ENCODE results near the gene LRRC18.
A peak's percentile ranks its signal among the peaks of the same experiment; 100 is the strongest.

Gene LRRC18

GRCh38 chr10:48957361-48958151 is 17.9 kb upstream of the LRRC18 start:
- H3K9me3 Mint-ChIP-seq, result no peaks in the 10 kb centered on the region
- H3K4me3 Mint-ChIP-seq, result no peak overlapping the region
- no peaks in the 10 kb centered on the region for H3K36me3 Mint-ChIP-seq
- DNase-seq (ENCODE audit: low spot score in 2 of 2) (no peak), ATAC-seq (no peak)
- no peaks in the 10 kb centered on the region for H3K4me1 Mint-ChIP-seq
- H3K27ac Mint-ChIP-seq, result no peak overlapping the region

GRCh38 chr10:48951707-48952106 is 12.1 kb upstream of the LRRC18 start:
- DNase-seq (ENCODE audit: low spot score in 2 of 2) (no peak), ATAC-seq (no peak)
- Mint-ChIP-seq H3K4me3 (no peak overlapping the region), H3K36me3 (no peaks in the 10 kb centered on the region), H3K27ac (no peak overlapping the region), H3K4me1 (no peaks in the 10 kb centered on the region), H3K9me3 (no peaks in the 10 kb centered on the region)

GRCh38 chr10:48948470-48949037 is 8.9 kb upstream of the LRRC18 start:
- no peaks in the 10 kb centered on the region for H3K36me3 Mint-ChIP-seq
- H3K4me3 Mint-ChIP-seq, result no peak overlapping the region
- ATAC-seq (no peak), DNase-seq (ENCODE audit: low spot score in 2 of 2) (no peak)
- H3K9me3 Mint-ChIP-seq, result no peaks in the 10 kb centered on the region
- H3K4me1 Mint-ChIP-seq, result no peaks in the 10 kb centered on the region
- no peak overlapping the region for H3K27ac Mint-ChIP-seq

- H3K36me3 Mint-ChIP-seq, result no peaks in the 10 kb centered on the region
- DNase-seq (ENCODE audit: low spot score in 2 of 2) (no peak), ATAC-seq (no peak)
- H3K9me3 Mint-ChIP-seq, result no peaks in the 10 kb centered on the region
- no peak overlapping the region for H3K27ac Mint-ChIP-seq
- no peaks in the 10 kb centered on the region for H3K4me1 Mint-ChIP-seq
- H3K4me3 Mint-ChIP-seq, result no peak overlapping the region
Measured at GRCh38 chr10:48947690-48948469, 8.2 kb upstream of the LRRC18 start.

GRCh38 chr10:48946891-48947500 is 7.4 kb upstream of the LRRC18 start:
- H3K9me3 Mint-ChIP-seq, result no peaks in the 10 kb centered on the region
- ATAC-seq, result no peak
- H3K4me3 Mint-ChIP-seq, result no peak overlapping the region
- H3K27ac Mint-ChIP-seq, result no peak overlapping the region
- no peaks in the 10 kb centered on the region for H3K4me1 Mint-ChIP-seq
- DNase-seq (ENCODE audit: low spot score in 2 of 2), result no peak
- H3K36me3 Mint-ChIP-seq, result no peaks in the 10 kb centered on the region

- no peaks in the 10 kb centered on the region for H3K36me3 Mint-ChIP-seq
- no peaks in the 10 kb centered on the region for H3K9me3 Mint-ChIP-seq
Measured at GRCh38 chr10:48946332-48946731, 6.7 kb upstream of the LRRC18 start.

GRCh38 chr10:48945441-48946130 is 5.9 kb upstream of the LRRC18 start:
- Mint-ChIP-seq H3K27ac (peak overlapping the region; percentile 34), H3K4me1 (no peaks in the 10 kb centered on the region), H3K4me3 (no peak overlapping the region), H3K9me3 (no peaks in the 10 kb centered on the region), H3K36me3 (no peaks in the 10 kb centered on the region)
- ATAC-seq (no peak), DNase-seq (ENCODE audit: low spot score in 2 of 2) (no peak)

More at GRCh38 chr10:48946332-48946731, 6.7 kb upstream of the LRRC18 start:
- H3K4me3 Mint-ChIP-seq, result no peak overlapping the region
- H3K27ac Mint-ChIP-seq, result no peak overlapping the region
- no peaks in the 10 kb centered on the region for H3K4me1 Mint-ChIP-seq
- DNase-seq (ENCODE audit: low spot score in 2 of 2) (no peak), ATAC-seq (no peak)

- H3K36me3 Mint-ChIP-seq, result no peaks in the 10 kb centered on the region
- H3K4me1 Mint-ChIP-seq, result no peaks in the 10 kb centered on the region
- no peaks in the 10 kb centered on the region for H3K9me3 Mint-ChIP-seq
- DNase-seq (ENCODE audit: low spot score in 2 of 2) (no peak), ATAC-seq (no peak)
- no peak overlapping the region for H3K27ac Mint-ChIP-seq
- H3K4me3 Mint-ChIP-seq, result no peak overlapping the region
Measured at GRCh38 chr10:48944171-48944570, 4.5 kb upstream of the LRRC18 start.

GRCh38 chr10:48943096-48943495 is 3.5 kb upstream of the LRRC18 start:
- Mint-ChIP-seq H3K27ac (no peak overlapping the region), H3K9me3 (no peaks in the 10 kb centered on the region), H3K36me3 (no peaks in the 10 kb centered on the region), H3K4me1 (no peaks in the 10 kb centered on the region), H3K4me3 (no peak overlapping the region)
- ATAC-seq (no peak), DNase-seq (ENCODE audit: low spot score in 2 of 2) (no peak)

GRCh38 chr10:48941427-48942075 is 1.9 kb upstream of the LRRC18 start:
- Mint-ChIP-seq H3K9me3 (no peaks in the 10 kb centered on the region), H3K4me3 (no peak overlapping the region), H3K4me1 (no peaks in the 10 kb centered on the region), H3K27ac (no peak overlapping the region), H3K36me3 (no peaks in the 10 kb centered on the region)
- DNase-seq (ENCODE audit: low spot score in 2 of 2), result no peak
- no peak for ATAC-seq

- H3K4me1 Mint-ChIP-seq, result no peaks in the 10 kb centered on the region
- H3K27ac Mint-ChIP-seq, result no peak overlapping the region
- ATAC-seq (no peak), DNase-seq (ENCODE audit: low spot score in 2 of 2) (no peak)
- H3K4me3 Mint-ChIP-seq, result no peak overlapping the region
- H3K36me3 Mint-ChIP-seq, result no peaks in the 10 kb centered on the region
- H3K9me3 Mint-ChIP-seq, result no peaks in the 10 kb centered on the region
Measured at GRCh38 chr10:48940958-48941357, 1.3 kb upstream of the LRRC18 start.

- H3K4me3 Mint-ChIP-seq, result no peak overlapping the region
- H3K9me3 Mint-ChIP-seq, result no peaks in the 10 kb centered on the region
- H3K4me1 Mint-ChIP-seq, result no peaks in the 10 kb centered on the region
- DNase-seq (ENCODE audit: low spot score in 2 of 2), result no peak
- H3K36me3 Mint-ChIP-seq, result no peaks in the 10 kb centered on the region
- ATAC-seq, result no peak
- H3K27ac Mint-ChIP-seq, result no peak overlapping the region
Measured at GRCh38 chr10:48940372-48940771, 732 bp upstream of the LRRC18 start.

- H3K4me1 Mint-ChIP-seq, result no peaks in the 10 kb centered on the region
- no peaks in the 10 kb centered on the region for H3K36me3 Mint-ChIP-seq
- H3K27ac Mint-ChIP-seq, result no peak overlapping the region
- H3K4me3 Mint-ChIP-seq, result no peak overlapping the region
- ATAC-seq (peak; percentile 23), DNase-seq (ENCODE audit: low spot score in 2 of 2) (no peak)
- no peaks in the 10 kb centered on the region for H3K9me3 Mint-ChIP-seq
Measured at GRCh38 chr10:48938990-48939536, 577 bp downstream of the LRRC18 start.

- no peak overlapping the region for H3K4me3 Mint-ChIP-seq
- no peak overlapping the region for H3K27ac Mint-ChIP-seq
- ATAC-seq, result no peak
Measured at GRCh38 chr10:48938281-48938680, 1.4 kb downstream of the LRRC18 start.

More at GRCh38 chr10:48938281-48938680, 1.4 kb downstream of the LRRC18 start:
- Mint-ChIP-seq H3K36me3 (no peaks in the 10 kb centered on the region), H3K4me1 (no peaks in the 10 kb centered on the region), H3K9me3 (no peaks in the 10 kb centered on the region)
- DNase-seq (ENCODE audit: low spot score in 2 of 2), result no peak
